HG02798 (cell line): Measurements from ENCODE around the gene ACSS1.

ENCODE experiments used
- ATAC-seq: cut with Tn5 transposase; IDR thresholded peaks from one replicate; pipeline ENCODE4 v1.9.1; 2021; ENCODE audit warnings: mild to moderate bottlenecking; ENCODE audit not compliant: unreplicated experiment, poor library complexity

The ACSS1 gene

DNA sequence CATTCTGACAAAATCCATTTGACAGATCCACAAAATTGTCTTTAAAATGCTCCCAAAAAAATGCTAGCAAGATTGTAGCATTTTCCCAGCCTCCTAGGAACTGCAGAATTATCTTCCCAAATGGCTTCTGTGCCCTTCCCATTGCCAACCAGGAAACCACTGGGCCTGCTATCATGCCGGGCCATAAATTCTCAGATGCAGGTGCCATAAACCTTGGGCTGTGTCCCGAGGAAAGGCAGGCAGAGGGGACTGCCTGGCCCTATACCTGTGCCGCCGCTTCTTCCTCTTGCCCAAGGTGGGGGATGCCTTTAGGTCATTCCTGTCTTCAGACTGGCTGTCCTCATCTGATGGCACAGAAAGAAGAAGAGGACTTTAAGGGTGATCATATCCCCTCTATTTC lies 21.2 kb upstream of the ACSS1 start:
- ATAC-seq, result no peak

DNA sequence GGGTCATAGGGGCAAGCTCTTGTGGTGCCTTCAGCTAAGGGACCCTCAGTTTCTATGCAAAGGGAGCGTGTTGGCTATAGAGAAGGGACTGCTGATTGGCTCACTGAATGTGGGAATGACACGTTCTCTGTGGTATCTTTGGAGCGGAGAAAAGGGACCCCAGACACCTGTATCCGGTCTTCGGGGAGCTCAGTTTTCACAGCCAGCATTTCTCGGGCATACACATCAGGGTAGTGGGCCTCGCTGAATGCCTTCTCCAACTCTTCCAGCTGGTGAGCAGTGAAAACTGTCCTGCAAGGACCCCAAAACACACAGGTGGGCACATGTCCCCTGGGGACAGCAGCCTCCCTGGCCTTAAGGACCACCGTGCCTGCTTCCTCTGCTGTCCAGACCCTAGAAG lies 20.7 kb upstream of the ACSS1 start:
- no peak for ATAC-seq

DNA sequence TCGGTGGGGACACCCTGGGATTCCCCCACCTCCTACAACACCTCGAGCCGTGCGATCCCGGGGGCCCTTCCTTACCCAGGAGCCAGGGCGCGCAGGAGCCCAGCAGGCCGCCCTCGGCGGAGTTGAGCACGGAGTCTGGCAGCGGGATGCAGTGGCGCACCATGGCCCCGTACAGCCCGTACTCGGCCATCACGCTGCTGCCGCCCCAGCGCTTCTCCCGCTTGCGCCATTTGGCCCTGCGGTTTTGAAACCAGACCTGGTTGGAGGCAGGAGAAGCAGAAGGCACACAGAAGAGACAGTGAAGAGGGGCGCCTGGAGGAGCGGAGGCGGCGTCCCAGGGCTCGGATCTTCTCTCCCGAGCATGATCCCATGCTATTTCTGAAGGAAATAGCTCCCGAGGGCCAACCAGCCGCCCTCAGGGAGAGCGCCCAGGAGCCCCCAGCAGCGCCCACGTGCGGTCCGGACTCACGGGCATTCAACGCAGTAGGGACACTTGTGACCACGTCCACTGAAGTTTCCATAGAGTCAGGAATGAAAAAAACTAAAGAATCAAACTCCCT lies 19.8 kb upstream of the ACSS1 start:
- ATAC-seq, result no peak

DNA sequence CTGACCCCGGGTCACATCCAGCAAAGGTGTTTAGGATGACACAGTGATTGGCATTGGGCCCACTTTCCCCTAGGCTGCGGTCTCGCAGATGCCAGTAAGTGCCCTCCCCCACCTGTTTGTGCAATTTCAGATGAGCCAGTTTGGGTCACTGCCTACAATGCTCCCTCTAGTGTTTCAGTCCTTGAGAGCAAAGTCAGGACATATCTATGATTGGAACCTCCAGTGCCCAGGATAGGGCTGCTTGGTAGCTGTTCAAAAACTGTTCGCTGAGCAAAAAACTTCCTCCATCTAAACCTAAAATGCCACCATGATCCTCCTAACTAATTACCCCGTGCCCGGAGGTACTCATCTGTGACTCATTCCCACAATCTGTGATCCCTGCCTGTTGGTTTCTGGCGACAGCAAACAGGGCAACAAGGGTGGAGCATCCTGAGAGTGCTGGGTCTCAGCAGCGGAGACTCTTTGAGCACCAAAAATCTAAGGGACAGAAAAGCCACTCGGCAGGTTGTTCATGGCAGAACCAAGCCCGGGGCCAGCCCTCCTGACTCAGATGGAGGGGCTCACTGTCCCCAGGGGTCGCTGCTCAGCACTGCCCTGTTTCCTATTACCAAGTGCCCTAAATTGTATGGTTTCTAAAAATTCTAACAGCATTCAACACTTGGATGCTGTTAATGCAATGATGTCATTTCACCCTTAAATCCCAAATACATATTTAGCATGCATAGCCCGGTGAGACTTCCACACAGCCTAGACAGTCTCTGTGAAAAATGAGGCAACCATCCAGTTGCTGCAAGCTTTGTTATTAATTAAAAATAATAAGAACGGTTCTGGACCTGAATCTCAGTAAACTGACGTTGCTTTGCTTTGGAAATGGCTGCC lies 19.0 kb upstream of the ACSS1 start:
- no peak for ATAC-seq

- ATAC-seq, result no peak
These were observed 18.3 kb upstream of the ACSS1 start for GRCh38 chr20:25076201-25076600.

DNA sequence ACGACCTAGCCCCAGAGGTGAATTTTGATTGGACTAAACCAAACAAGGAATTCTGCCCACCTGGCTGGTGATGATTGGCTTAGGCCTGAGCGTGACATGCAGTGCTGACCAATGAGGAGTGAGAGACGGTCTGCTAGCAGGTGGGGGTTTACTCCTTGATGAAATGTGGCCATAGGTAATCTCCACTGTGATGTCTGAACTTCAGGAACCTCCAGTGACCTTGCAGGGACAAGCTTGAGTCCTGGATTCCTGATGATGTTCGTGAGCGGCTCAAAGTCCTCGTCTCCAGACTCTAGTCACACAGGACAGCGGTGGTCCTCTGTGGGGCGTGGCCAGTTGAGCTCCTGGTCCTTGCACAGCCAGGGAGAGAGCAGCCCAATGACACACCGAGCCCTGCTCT lies 15.6 kb upstream of the ACSS1 start:
- no peak for ATAC-seq

- no peak for ATAC-seq
These were observed 14.4 kb upstream of the ACSS1 start for GRCh38 chr20:25072226-25072811.

- no peak for ATAC-seq
These were observed 13.8 kb upstream of the ACSS1 start for GRCh38 chr20:25071734-25072133.

DNA sequence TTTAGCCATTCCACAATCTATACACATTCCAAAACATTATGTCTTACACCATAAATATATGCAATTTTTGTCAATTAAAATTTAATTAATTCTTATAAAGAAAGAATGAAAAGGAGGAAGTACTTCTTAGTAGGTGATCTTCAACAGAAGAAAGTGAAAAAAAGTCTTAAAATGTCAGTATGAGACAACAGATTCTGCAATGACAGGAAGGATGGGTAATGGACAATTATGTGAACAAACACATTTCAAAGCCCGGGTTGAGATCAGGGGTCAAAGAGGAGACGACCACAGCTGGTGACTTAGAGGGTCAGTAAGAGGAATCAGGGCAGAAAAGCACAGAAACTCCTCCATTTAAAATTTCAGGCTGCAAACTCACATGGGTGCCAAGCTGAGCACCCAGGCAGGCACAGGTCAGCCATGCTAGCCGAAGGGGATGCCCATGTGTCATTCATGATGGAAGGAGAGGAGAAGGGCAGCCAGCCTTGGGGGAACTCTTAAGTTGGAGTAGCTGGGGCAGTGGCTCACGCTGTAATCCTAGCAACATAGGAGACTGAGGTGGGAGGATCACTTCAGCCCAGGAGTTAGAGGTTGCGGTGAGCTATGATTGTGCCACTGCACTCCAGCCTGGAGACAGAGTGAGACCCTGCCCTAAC lies 13.0 kb upstream of the ACSS1 start:
- no peak for ATAC-seq

DNA sequence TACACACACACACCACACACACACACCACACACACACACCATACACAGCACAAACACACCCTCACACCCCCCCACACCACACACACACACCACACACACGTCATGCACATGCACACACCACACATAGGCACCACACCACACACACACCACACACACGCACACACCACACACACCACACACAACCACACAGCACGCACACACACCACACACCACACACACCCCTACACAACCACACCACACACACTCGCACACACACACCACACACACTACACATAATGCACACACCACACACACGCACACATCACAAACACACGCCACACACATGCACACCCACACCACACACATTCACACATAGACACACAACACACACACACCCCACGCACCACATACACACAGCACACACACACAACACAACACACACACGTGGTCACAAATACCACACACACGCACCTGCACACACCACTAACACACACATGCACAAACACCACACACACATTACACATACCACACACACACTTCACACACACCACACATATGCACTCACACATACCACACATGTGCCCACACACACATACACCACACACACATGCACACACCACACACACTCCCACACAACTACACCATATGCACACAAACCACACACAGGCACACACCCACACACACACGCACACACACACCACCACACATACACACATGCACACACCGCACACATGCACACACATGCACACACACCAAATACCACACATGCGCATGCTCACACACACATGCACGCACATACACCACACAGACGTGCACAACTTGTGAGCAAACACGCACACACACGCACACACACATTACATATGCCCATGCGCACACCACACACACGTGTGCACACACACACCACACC lies 9.4 kb upstream of the ACSS1 start:
- no peak for ATAC-seq

- no peak for ATAC-seq
These were observed 8.4 kb upstream of the ACSS1 start for GRCh38 chr20:25066386-25066785.

DNA sequence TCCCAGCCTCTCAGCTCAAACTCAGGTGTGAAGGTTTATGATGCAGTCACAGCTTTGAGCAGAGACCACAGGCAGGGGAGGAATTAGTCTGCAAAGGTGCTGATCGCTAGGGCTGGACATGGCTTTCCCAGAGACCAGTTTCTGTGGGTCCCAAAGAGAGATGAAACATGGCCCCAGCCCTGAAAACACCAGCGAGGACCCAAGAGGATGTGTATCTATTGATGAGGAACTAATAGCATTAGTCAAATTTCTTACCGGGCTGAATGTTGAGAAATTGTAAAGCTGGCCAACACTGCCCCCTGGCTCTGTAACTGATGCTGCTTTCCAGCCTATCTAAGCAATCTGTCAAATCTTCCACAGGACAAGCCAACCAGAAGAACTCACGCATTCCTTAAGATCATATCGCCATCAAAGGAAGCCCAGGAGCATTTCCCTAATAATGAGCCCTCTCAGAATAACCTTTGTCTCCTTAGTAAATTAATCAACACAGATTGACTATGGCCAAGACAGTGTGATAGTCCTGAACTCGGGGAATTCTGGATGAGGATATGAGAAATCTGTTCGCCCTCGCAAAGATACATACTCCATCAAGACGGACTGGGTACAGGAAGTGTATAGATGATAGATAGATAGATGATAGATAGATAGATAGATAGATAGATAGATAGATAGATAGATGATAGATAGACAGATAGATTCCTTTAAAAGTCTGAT lies 7.8 kb upstream of the ACSS1 start:
- peak; percentile 63 for ATAC-seq

DNA sequence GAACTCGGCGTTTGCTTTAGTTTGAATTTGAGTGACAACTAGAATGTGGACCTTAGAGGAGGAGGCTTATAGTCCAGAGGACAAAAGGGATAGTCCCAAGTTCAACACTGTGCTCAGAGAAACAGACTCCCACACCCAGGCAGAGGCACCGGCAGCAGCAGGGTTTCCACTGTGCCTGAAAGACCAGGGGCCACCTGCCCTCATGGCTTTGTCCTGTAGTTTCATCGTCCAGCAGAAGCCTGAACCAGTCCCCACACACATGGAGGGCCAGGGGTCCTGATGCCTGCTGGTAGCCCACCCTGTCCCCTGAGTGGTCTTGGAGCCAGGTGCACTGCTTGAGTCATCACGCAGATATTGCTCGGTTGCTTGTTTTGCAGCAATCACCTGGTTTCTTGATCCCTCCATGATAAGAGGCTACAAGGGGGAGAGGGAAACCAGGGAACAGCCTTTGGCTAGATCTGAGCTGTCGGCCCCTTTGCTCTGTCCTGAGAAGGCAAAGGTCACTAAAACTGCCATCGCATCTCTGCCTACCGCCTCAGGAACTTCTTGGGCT lies 7.2 kb upstream of the ACSS1 start:
- ATAC-seq, result no peak

- ATAC-seq, result no peak
These were observed 6.7 kb upstream of the ACSS1 start for GRCh38 chr20:25064561-25065071.

GRCh38 chr20:25063981-25064380 lies 6.0 kb upstream of the ACSS1 start:
- ATAC-seq, result no peak

- no peak for ATAC-seq
These were observed 5.6 kb upstream of the ACSS1 start for GRCh38 chr20:25063546-25063945.

- ATAC-seq, result no peak
These were observed 4.9 kb upstream of the ACSS1 start for GRCh38 chr20:25062841-25063240.

DNA sequence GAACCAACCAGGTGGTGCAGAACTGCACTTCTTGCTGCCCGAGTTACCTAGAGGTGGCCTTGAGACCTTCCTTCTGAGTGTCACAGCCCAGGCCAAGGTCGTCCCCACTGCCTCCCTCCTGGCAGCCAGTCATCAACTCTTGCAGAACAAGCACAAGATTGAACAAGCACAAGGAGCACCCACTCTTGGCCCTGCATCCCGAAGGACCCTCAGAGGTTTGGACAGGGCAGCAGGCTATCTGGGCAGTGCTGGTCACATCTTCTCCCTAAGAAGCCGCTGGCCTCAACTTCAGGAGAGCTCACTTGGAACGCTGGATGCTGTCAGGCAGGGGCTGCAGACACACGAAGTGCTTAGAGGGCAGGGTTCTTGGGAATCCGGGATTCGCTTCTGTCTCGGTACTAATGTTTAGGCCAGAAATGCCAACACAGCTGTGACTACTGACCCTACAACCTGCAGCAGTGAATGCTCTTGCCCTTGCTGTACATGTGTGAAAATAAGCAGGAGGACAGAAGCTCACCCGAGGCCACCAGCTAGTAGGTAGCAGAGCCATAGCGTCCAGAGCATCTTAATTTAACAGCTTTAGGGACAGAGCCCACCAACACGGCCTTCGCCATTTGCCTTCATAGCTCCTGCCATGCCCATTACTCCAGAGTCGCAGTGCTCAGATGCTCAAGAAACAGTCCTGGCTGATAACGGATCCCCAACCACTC lies 4.0 kb upstream of the ACSS1 start:
- no peak for ATAC-seq
